GM12873 (cell line): Measurements from ENCODE around the gene PCNT.

ENCODE experiments used
- TF ChIP-seq, protein P1 (sequence below): IDR thresholded peaks from 2 replicates; pipeline ENCODE4 v1.5.1; 2012; ENCODE audit warnings: low read depth, mild to moderate bottlenecking, moderate library complexity, low read length, control low read depth; ENCODE audit not compliant: insufficient read depth; ENCODE audit errors: missing control alignments

PCNT gene

DNA sequence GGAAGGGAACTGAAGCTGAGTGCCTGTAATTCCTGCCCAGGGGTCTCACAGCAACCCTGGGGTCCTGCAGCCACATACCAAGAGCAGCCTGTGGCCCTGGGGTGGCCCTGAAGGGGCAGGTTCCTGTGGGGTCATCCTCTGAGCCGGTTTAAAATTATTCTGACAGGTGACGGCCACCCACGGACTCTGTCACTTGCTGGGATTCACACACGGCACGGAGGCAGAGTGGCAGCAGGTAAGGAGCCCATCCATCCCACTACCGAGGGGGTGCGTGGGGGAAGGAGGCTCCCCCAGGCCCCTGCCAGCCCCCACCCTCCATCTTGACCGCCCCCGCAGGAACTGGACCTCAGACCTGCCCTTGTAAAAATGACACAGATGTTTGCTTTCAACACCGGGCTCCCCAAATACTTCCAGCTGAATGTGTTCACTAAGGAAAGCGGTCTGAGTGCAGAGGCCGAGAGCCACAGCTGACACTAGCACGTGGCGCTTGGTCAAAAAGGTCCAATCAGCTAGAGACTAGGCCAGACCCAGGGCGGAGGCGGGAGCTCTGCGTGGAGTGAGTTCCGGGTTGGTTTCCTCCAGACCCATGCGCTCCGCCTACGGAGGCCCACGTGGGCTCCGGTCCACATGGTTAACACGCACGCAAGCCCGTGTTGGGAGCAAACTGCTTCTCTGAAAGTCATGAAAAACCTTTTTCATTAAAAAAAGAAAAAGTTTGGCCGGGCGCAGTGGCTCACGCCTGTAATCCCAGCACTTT is 27.8 kb upstream of the PCNT start:
- TF ChIP-seq, protein P1, sequence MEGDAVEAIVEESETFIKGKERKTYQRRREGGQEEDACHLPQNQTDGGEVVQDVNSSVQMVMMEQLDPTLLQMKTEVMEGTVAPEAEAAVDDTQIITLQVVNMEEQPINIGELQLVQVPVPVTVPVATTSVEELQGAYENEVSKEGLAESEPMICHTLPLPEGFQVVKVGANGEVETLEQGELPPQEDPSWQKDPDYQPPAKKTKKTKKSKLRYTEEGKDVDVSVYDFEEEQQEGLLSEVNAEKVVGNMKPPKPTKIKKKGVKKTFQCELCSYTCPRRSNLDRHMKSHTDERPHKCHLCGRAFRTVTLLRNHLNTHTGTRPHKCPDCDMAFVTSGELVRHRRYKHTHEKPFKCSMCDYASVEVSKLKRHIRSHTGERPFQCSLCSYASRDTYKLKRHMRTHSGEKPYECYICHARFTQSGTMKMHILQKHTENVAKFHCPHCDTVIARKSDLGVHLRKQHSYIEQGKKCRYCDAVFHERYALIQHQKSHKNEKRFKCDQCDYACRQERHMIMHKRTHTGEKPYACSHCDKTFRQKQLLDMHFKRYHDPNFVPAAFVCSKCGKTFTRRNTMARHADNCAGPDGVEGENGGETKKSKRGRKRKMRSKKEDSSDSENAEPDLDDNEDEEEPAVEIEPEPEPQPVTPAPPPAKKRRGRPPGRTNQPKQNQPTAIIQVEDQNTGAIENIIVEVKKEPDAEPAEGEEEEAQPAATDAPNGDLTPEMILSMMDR: no peak

DNA sequence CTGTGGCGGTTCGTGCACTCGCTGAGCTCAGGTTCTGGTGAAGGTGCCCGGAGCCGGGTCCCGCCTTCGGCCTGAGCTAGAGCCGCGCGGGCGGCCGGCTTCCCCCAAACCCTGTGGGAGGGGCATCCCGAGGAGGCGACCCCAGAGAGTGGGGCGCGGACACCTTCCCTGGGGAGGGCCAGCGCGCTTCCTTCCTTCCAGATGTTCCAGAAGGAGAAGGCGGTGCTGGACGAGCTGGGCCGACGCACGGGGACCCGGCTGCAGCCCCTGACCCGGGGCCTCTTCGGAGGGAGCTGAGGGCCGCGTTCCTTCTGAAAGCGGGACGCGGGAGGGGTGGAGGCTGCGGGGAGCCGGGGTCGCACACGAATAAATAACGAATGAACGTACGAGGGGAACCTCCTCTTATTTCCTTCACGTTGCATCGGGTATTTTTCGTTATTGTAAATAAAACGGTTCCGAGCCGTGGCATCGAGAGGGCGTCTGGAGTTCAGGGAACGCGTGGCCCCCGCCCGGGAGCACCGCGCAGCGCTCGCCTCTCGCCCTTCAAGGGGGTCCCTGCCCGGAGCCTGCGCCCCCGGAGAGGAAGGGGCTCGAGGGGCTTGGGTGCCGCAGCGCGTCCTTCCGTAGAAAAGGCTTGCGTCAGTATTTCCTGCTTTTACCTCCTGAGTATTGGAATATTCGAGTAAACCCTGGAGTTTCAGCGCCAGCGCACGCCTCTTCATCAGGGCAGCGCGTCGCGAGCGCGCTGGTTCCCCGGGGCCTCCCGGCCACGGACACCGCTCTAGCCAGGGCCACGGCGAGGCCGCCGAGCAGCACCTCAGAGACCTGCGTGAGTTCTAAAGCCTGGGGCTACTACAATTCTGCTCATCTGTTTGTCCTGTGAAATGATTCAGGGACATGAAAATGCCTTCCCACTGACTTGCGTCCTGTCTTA is 26.4 kb upstream of the PCNT start:
- TF ChIP-seq, protein P1: no peak

DNA sequence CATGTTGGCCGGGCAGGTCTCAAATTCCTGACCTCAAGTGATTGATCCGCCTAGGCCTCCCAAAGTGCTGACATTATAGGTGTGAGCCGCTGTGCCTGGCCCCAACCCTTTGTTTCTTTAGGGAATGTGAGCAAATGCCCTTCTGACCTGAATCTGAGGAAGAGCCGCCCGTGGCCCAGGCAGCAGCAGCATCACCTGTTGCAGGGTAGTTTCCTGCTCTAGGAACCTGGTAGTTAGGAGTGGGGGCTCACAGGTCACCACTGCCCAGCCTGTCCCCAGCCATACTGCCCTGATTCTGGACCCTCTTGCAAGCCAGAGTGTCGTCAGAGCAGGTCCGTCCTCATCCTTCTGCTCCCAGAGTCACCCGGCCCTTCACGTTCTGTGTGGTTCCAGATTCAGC is 24.8 kb upstream of the PCNT start:
- TF ChIP-seq, protein P1: no peak

DNA sequence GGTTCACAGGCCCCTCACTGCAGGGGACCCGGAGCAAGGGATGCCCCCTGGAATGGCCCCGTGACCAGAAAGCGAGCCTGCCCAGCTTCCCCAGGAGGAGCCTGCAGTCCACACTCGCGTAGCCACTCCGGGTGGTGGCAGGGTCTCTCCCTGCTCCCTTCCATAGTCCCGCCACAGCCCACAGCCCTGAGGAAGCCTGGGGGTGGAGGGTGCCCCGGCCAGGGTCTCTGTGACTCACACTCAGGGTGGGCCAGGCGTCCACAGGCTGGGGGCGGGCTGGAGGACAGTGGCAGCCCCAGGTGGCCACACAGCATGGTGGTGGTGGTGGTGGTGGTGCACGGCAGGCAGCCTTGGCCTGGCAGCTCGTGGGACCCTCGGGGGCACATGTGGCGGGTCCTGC is 22.2 kb upstream of the PCNT start:
- TF ChIP-seq, protein P1: no peak

DNA sequence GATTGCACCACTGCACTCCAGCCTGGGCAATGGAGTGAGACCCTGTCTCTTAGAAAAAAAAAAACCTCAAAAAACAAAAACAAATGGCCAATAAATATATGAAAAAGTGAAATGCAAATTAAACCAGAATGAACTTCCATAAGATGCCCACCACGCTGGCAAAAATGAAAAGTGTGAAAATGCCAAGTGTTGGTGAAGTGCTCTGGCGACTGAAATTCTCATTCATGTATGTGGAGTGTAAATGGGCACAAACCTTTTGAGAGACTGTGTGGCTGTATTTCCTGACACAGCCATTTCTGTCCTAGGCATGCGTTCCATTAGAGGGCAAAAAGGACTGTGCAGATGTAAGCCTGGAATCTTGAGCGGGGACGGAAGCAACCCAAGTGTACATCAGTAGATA is 19.5 kb upstream of the PCNT start:
- TF ChIP-seq, protein P1: no peak

DNA sequence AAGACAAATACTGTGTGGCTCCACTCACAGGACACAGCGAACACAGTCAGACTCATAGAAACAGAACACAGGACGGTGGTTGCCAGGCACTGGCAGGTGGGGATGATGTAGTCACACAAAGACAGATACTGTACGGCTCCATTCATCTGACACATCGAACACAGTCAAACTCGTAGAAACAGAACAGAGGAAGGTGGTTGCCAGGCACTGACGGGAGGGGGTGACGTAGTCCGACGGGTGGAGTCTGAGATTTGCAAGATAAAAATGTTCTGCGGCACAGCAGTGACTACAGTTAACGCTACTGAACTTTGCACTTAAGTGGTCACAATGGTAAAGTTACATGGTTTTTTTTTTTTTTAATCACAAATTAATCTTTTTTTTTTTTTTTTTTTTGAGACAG is 19.0 kb upstream of the PCNT start:
- TF ChIP-seq, protein P1: no peak

DNA sequence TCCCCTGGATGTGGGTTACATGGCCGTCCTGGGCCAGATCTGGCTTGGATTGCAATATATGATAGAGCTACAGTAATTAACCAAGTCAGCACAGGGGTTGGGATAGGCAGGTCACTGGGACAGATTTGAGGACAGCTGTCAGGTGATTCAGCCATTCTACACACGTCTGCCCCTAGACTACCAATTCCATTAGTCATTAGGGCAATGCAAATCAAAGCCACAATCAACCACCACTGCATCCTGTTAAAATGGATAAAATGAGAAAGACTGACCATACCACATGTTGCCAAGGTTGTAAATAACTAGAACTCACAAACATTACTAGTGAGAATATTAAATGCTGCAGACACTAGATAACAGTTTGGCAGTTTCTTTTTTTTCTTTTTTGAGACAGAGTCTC is 16.3 kb upstream of the PCNT start:
- TF ChIP-seq, protein P1: no peak
